ENCODE measurements around the gene RGS6. TPM values are rescaled to one million over a fixed set of nuclear protein-coding genes. Genes with fewer than 3 reads are reported as not detected.

The RGS6 gene
- total RNA-seq, 4 donors from 2014 or later, result 0.84 to 3.0 (median 1.7) TPM; not detected in 1

- DNase-seq (ENCODE audit: low spot score in 2 of 2), result no peak
- intact Hi-C loops (cut with DNase I; ENCODE audit: low total_unique reads), result no loop called here
- no peak overlapping the region for H3K4me3 ChIP-seq (ENCODE audit: low read depth, poor library complexity, severe bottlenecking)
- 53 to 63% methylated on average over 1 of the region's 1 CpG for WGBS, 2 donors
- TF ChIP-seq CTCF (IDR thresholded peaks at IDR 0.05), result no peak
- TF ChIP-seq POLR2A (IDR thresholded peaks at IDR 0.05), result no peak
Measured at GRCh38 chr14:72247896-72248465, 315.8 kb downstream of the RGS6 start.

- WGBS, 2 donors, result 89 to 98% methylated on average over 2 of the region's 2 CpGs
- no peak overlapping the region for H3K4me3 ChIP-seq (ENCODE audit: low read depth, poor library complexity, severe bottlenecking)
- no peak for DNase-seq (ENCODE audit: low spot score in 2 of 2)
- no peak for TF ChIP-seq CTCF (IDR thresholded peaks at IDR 0.05)
- TF ChIP-seq POLR2A (IDR thresholded peaks at IDR 0.05), result no peak
- intact Hi-C loops (cut with DNase I; ENCODE audit: low total_unique reads), result no loop called here
Measured at GRCh38 chr14:72253503-72253902, 321.3 kb downstream of the RGS6 start.

- no peak overlapping the region for H3K4me3 ChIP-seq (ENCODE audit: low read depth, poor library complexity, severe bottlenecking)
- WGBS, 2 donors, result 54 to 56% methylated on average over 2 of the region's 2 CpGs
- DNase-seq (ENCODE audit: low spot score in 2 of 2), result no peak
- TF ChIP-seq POLR2A (IDR thresholded peaks at IDR 0.05), result no peak
- TF ChIP-seq CTCF (IDR thresholded peaks at IDR 0.05), result no peak
- intact Hi-C loops (cut with DNase I; ENCODE audit: low total_unique reads), result no loop called here
Measured at GRCh38 chr14:72254202-72254936, 322.1 kb downstream of the RGS6 start.

GRCh38 chr14:72254937-72255472, 322.8 kb downstream of the RGS6 start:
- intact Hi-C loops (cut with DNase I; ENCODE audit: low total_unique reads), result no loop called here
- no peak for DNase-seq (ENCODE audit: low spot score in 2 of 2)
- no peak overlapping the region for H3K4me3 ChIP-seq (ENCODE audit: low read depth, poor library complexity, severe bottlenecking)
- WGBS, 2 donors, result 72 to 80% methylated on average over 4 of the region's 4 CpGs
- TF ChIP-seq POLR2A (IDR thresholded peaks at IDR 0.05) (no peak), CTCF (IDR thresholded peaks at IDR 0.05) (no peak)

GRCh38 chr14:72256055-72256454, 323.8 kb downstream of the RGS6 start:
- DNase-seq (ENCODE audit: low spot score in 2 of 2), result no peak
- no peak overlapping the region for H3K4me3 ChIP-seq (ENCODE audit: low read depth, poor library complexity, severe bottlenecking)
- intact Hi-C loops (cut with DNase I; ENCODE audit: low total_unique reads), result no loop called here
- no peak for TF ChIP-seq CTCF (IDR thresholded peaks at IDR 0.05)
- no peak for TF ChIP-seq POLR2A (IDR thresholded peaks at IDR 0.05)
- 94 to 100% methylated on average over 1 of the region's 1 CpG for WGBS, 2 donors
